Activated CD4-positive, alpha-beta memory T cell treated with anti-CD3 and anti-CD28 coated beads, Interleukin-2, amount 10 ng/mL, durations not matched to agents 7 days and 5 days (primary cell): ENCODE measurements around the gene MRPS35. TPM values are rescaled to one million over a fixed set of nuclear protein-coding genes. Genes with fewer than 3 reads are reported as not detected.
A peak's percentile ranks its signal among the peaks of the same experiment; 100 is the strongest.

Source experiments
- CTCF ChIA-PET: fragments of 350-600 bp; sonication (Branson Sonifier 250); formaldehyde crosslinking; loops from one replicate; lab custom pipeline; 2021; ENCODE audit warnings: antibody characterized with exemption, inconsistent platforms; lab: Charles Lee
- POLR2A ChIA-PET: fragments of 350-600 bp; sonication (Branson Sonifier 250); formaldehyde crosslinking; loops from one replicate; lab custom pipeline; 2021; ENCODE audit warnings: antibody characterized with exemption; lab: Charles Lee
- DNase-seq: peaks from one replicate; pipeline ENCODE4 v3.0.0-alpha.2; 2020
- H3K27ac Mint-ChIP-seq: one replicate; pipeline ENCODE4 v1.8.0; 2021; ENCODE audit warnings: mild to moderate bottlenecking, mixed read lengths
- H3K27me3 Mint-ChIP-seq: one replicate; pipeline ENCODE4 v1.8.0; 2021; ENCODE audit warnings: mixed read lengths
- H3K36me3 Mint-ChIP-seq: one replicate; pipeline ENCODE4 v1.8.0; 2021; ENCODE audit warnings: low read depth, mixed read lengths
- H3K4me1 Mint-ChIP-seq: one replicate; pipeline ENCODE4 v1.8.0; 2021; ENCODE audit warnings: mixed read lengths
- H3K4me3 Mint-ChIP-seq: one replicate; pipeline ENCODE4 v1.8.0; 2021; ENCODE audit warnings: mild to moderate bottlenecking, mixed read lengths
- H3K9me3 Mint-ChIP-seq: one replicate; pipeline ENCODE4 v1.8.0; 2021; ENCODE audit warnings: mixed read lengths
- total RNA-seq, 2 experiments: library from RNA; stranded (reverse); gene quantifications; one replicate each; pipeline ENCODE4 v1.2.3, GENCODE V29; 2021

Gene MRPS35
- total RNA-seq, result 10 to 100 TPM; 30.9 to 31.8 TPM

DNA sequence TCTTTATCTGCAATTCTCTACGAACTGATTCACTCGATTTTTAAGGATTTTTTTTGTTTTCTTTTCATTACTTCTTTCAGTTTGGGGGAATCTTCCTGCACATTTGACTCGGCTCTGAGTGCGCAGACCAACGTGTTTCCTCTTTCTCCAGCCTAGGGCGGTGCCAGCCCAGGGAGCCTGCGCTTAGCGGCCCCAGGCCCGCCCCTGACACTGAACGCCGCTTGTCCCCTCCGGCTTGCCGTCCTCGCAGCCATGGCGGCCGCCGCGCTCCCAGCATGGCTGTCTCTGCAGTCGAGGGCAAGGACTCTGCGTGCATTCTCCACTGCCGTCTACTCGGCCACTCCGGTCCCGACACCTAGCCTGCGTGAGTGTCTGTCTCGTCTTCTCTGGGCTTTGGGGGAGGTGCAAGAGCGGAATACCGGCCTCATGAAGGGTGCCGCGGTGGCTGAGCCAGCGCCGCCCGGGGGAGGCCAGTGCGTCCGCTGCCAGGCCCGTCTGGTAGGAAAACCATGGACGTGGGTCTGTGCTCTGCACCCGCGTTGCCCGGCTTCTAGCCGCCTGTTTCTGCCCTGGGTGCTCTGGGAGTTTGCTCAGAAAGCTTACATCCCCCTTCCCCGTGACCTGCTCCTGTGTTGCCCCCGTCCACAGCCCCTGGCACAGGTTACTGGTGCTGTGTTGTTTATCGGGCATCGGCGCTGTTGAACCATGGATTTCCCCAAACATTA, at the start of gene MRPS35:
Gene MRPS35 (plus strand): TSS at position 241 of the 725 bp plus-strand sequence. CDS start 12 bp downstream, at position 253.
- peak; percentile 92 for DNase-seq
- Mint-ChIP-seq H3K4me1 (peaks cover 20% of the 10 kb centered on the region), H3K27me3 (no peaks in the 10 kb centered on the region), H3K9me3 (no peaks in the 10 kb centered on the region), H3K36me3 (peaks cover 6% of the 10 kb centered on the region), H3K27ac (peak within 1 kb of the TSS; percentile 89), H3K4me3 (peak within 1 kb of the TSS; percentile 89)
- ChIA-PET POLR2A (no interaction called here), CTCF (interaction anchor here (1.0 to 1.3 kb wide), 2 partner anchors 58 to 111 kb away, joined by 3 read pairs; no protein-coding TSS in a partner anchor)

DNA sequence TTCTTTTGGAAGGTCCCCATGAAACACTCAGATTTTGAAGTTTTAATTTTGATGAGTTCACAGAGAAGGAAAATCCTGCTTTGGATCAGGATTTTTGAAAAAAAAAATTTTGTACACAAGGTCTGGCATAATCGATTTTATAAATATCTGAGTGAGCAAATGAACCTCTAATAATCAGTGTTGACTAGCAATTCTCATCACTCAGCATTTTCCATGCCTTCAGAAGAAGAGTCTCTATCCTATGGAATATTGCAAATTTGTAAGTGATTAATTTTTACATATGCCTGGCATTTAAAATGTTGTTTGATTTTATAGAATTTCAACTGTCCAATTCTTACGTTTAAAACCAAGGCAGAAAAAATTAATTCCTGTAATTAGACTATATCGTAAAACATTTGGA, 44.9 kb upstream of the MRPS35 start:
- Mint-ChIP-seq H3K27me3 (peaks cover 6% of the 10 kb centered on the region), H3K27ac (no peak overlapping the region), H3K9me3 (no peaks in the 10 kb centered on the region), H3K36me3 (no peaks in the 10 kb centered on the region), H3K4me1 (peaks cover 17% of the 10 kb centered on the region), H3K4me3 (no peak overlapping the region)
- DNase-seq, result no peak
- CTCF ChIA-PET, result no interaction called here
- POLR2A ChIA-PET, result no interaction called here

DNA sequence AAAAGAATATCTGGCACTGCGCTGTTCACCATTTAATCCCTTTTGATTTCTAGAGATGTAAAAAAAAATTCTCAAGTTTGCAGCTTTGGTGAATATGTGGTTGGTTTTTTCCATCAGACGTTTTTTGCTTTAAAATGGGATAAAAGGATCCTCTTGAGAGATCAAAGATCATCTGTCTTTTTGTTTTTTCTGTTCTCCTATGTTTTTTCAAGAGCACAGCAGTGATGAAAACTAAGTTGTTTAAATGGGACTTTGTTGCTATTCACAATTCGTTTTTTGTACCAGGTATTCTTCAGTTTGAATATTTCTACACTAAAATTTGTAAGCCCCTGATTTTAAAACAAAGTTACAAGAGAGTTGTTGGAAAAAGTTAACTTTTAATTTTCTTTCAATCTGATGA, 44.1 kb upstream of the MRPS35 start:
- ChIA-PET POLR2A (no interaction called here), CTCF (interaction anchor here (0.6 kb wide), 1 partner anchor 263 kb away, joined by 3 read pairs; no protein-coding TSS in a partner anchor)
- Mint-ChIP-seq H3K36me3 (no peaks in the 10 kb centered on the region), H3K9me3 (no peaks in the 10 kb centered on the region), H3K27me3 (peaks cover 6% of the 10 kb centered on the region), H3K27ac (no peak overlapping the region), H3K4me1 (peaks cover 13% of the 10 kb centered on the region), H3K4me3 (no peak overlapping the region)
- DNase-seq, result no peak

DNA sequence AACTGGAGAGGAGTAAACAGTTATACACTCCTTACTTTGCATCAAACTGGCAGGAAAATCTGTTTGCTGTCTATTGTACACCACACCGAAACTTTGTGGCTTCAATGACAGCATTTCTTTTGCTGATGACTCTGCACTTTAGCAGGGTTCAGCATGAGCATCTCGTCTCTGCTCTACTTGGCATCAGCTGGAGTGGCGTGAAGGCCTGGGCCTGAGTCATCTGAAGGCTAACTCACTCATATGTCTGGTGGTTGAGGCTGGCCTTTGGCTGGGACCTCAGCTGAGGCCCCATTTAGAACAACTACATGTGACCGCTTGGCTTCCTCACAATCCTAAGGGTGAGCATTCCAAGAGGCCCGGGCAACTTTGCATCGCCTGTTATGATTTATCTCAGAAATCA, 43.1 kb upstream of the MRPS35 start:
- no peak overlapping the region for H3K4me3 Mint-ChIP-seq
- peaks cover 6% of the 10 kb centered on the region for H3K27me3 Mint-ChIP-seq
- no peak overlapping the region for H3K27ac Mint-ChIP-seq
- H3K36me3 Mint-ChIP-seq, result no peaks in the 10 kb centered on the region
- H3K4me1 Mint-ChIP-seq, result peaks cover 11% of the 10 kb centered on the region
- DNase-seq, result peak; percentile 30
- H3K9me3 Mint-ChIP-seq, result no peaks in the 10 kb centered on the region
- ChIA-PET POLR2A (no interaction called here), CTCF (no interaction called here)

DNA sequence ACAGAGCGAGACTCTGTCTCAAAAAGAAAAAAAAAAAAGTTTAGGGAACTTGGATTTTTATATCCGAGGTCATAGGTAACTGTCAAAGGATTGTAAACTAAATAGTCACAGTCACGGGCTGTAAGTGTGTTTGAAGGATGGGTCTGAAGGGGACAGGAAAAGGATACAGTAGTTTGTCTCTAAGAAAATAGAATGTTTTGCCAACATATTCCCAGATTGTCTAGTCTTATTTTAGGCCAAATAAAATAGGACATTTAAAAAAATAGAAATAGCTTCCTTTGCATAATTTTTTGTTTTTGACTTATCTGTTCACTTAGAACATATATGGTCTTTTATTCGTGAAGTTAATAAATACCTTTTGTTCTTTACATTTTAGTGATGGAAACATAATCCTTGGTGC, 38.6 kb upstream of the MRPS35 start:
- Mint-ChIP-seq H3K27ac (no peak overlapping the region), H3K9me3 (no peaks in the 10 kb centered on the region), H3K4me3 (no peak overlapping the region), H3K27me3 (no peaks in the 10 kb centered on the region), H3K36me3 (no peaks in the 10 kb centered on the region), H3K4me1 (peaks cover 10% of the 10 kb centered on the region)
- CTCF ChIA-PET, result no interaction called here
- POLR2A ChIA-PET, result no interaction called here
- no peak for DNase-seq

DNA sequence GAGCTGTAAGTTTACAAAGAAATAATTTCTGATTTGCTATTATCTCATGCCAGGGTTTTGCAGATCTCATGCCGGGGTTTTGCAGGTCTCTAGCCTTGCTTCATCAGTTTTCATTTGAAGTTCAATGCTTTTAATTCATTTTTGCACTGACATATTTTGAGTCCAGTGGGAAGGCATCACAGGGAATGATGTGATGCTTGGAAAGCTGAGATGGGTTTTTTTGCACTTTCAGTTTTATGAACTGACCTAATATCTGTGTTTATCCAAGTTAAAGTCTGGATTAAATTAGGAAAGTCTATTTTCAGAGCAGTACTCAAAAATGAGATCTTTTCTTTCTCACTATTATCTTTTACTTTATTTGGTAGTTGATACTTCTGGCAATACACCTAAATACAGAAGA, 38.0 kb upstream of the MRPS35 start:
- H3K27me3 Mint-ChIP-seq, result no peaks in the 10 kb centered on the region
- H3K4me1 Mint-ChIP-seq, result peaks cover 4% of the 10 kb centered on the region
- POLR2A ChIA-PET, result no interaction called here
- H3K36me3 Mint-ChIP-seq, result no peaks in the 10 kb centered on the region
- no peak overlapping the region for H3K27ac Mint-ChIP-seq
- no peak overlapping the region for H3K4me3 Mint-ChIP-seq
- CTCF ChIA-PET, result no interaction called here
- no peaks in the 10 kb centered on the region for H3K9me3 Mint-ChIP-seq
- no peak for DNase-seq

DNA sequence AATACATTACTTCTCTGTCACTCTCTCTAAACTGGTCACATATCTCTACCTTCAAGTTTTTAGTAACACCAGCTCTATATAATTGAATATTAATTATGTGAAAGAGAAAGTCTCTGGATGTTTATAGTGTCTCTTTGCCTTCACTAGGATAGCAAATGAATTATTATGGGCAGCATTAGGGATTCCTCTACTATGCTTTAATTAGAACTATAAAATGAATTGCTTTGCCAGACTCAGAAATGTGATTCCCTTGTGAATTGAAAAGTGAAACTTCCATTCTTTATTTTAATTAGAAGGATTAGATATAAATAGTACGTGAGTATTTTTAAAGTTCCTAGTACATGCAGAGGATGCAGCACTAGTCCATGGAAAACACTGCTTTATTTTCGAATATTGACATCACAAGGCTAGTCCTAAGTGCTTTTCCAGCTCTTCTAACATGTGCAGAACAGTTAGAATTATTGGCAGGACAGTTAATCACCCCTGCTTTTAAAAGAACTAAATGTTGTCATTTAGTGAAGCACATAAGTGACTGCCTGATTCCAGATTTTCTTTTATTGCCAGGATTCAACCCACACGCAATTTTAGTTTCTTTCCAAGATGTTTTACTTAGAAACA, 37.4 kb upstream of the MRPS35 start:
- no peak overlapping the region for H3K4me3 Mint-ChIP-seq
- H3K36me3 Mint-ChIP-seq, result no peaks in the 10 kb centered on the region
- POLR2A ChIA-PET, result no interaction called here
- no peaks in the 10 kb centered on the region for H3K9me3 Mint-ChIP-seq
- no peak overlapping the region for H3K27ac Mint-ChIP-seq
- CTCF ChIA-PET, result no interaction called here
- no peaks in the 10 kb centered on the region for H3K27me3 Mint-ChIP-seq
- DNase-seq, result no peak
- H3K4me1 Mint-ChIP-seq, result no peaks in the 10 kb centered on the region

DNA sequence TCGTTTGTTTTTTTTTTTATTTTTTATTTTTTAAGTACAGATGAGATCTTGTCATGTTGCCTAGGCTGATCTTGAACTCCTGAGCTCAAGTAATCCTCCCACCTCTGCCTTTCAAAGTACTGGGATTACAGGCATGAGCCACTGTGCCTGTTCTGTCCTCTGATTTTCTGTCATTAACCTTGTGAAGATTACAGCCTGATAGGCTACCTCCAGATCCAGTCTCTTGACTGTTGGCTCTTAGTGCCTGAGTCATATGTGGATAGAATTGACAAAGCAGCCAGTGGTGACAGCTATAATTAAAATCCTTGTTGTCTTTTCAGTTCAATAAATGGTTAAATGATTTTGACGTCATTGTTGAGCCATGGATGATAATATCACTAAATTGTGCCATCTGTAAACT, 35.6 kb upstream of the MRPS35 start:
- no peaks in the 10 kb centered on the region for H3K4me1 Mint-ChIP-seq
- no peak for DNase-seq
- H3K27ac Mint-ChIP-seq, result no peak overlapping the region
- H3K36me3 Mint-ChIP-seq, result no peaks in the 10 kb centered on the region
- POLR2A ChIA-PET, result no interaction called here
- H3K27me3 Mint-ChIP-seq, result no peaks in the 10 kb centered on the region
- no peaks in the 10 kb centered on the region for H3K9me3 Mint-ChIP-seq
- H3K4me3 Mint-ChIP-seq, result no peak overlapping the region
- CTCF ChIA-PET, result no interaction called here

DNA sequence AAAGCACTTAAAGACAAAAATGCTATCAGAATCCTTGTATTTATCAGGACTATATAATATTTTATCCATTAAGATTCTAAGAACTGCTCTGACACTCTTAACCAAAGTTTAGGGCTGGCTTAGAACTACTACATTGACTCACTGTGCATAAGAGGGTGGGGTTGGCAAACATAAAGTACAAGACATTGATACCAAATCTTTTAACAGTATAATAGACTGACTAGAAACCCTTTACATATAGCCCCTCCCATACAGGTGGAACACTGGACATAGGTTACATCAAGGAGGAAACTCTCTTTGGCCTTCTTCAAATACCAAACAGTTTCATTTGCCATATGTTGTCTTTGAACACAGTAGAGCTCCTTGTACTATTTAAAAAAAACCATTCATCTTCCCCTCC, 30.0 kb upstream of the MRPS35 start:
- H3K27ac Mint-ChIP-seq, result no peak overlapping the region
- no peaks in the 10 kb centered on the region for H3K27me3 Mint-ChIP-seq
- H3K4me1 Mint-ChIP-seq, result no peaks in the 10 kb centered on the region
- CTCF ChIA-PET, result no interaction called here
- DNase-seq, result no peak
- POLR2A ChIA-PET, result no interaction called here
- H3K4me3 Mint-ChIP-seq, result no peak overlapping the region
- no peaks in the 10 kb centered on the region for H3K36me3 Mint-ChIP-seq
- no peaks in the 10 kb centered on the region for H3K9me3 Mint-ChIP-seq

DNA sequence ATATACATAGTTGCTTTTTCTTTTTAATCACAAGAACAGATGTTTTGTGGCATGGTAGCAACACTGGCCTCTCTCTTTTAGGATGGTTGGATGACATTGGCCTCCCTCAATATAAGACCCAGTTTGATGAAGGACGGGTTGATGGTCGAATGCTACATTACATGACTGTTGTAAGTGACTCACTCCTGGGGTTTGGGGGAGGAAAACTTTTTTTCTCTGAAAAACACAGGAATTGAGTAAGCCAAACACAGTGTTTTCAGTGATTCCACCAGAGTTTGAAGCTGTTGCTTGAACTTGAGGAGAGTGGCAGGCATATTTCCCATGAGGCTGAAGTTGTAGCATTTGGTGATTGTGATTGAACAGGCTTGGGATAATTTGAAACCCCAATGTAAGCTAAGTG, 28.1 kb upstream of the MRPS35 start:
- no peaks in the 10 kb centered on the region for H3K27me3 Mint-ChIP-seq
- ChIA-PET CTCF (no interaction called here), POLR2A (no interaction called here)
- H3K27ac Mint-ChIP-seq, result no peak overlapping the region
- no peak for DNase-seq
- H3K9me3 Mint-ChIP-seq, result no peaks in the 10 kb centered on the region
- no peak overlapping the region for H3K4me3 Mint-ChIP-seq
- no peaks in the 10 kb centered on the region for H3K4me1 Mint-ChIP-seq
- no peaks in the 10 kb centered on the region for H3K36me3 Mint-ChIP-seq

DNA sequence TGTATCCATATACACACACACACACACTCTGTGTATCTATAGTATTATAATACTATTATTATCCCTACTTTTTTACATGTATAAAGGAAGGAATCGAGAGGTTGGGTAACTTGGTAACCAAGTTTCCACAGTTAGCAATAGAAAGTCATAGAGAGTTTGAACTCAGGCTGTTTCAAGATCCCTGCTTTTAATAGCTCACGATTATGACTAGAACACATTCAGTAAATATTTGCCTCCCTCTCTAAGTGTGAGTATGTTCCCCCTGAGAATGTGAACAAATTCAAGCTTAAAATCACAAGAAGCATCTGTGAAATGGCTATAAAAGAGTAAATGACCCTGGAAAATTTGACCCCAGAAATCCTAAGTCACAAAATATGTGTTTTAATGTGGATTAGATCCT, 25.4 kb upstream of the MRPS35 start:
- DNase-seq, result no peak
- no peak overlapping the region for H3K4me3 Mint-ChIP-seq
- no peaks in the 10 kb centered on the region for H3K4me1 Mint-ChIP-seq
- no peak overlapping the region for H3K27ac Mint-ChIP-seq
- CTCF ChIA-PET, result no interaction called here
- POLR2A ChIA-PET, result no interaction called here
- no peaks in the 10 kb centered on the region for H3K9me3 Mint-ChIP-seq
- no peaks in the 10 kb centered on the region for H3K36me3 Mint-ChIP-seq
- H3K27me3 Mint-ChIP-seq, result no peaks in the 10 kb centered on the region

DNA sequence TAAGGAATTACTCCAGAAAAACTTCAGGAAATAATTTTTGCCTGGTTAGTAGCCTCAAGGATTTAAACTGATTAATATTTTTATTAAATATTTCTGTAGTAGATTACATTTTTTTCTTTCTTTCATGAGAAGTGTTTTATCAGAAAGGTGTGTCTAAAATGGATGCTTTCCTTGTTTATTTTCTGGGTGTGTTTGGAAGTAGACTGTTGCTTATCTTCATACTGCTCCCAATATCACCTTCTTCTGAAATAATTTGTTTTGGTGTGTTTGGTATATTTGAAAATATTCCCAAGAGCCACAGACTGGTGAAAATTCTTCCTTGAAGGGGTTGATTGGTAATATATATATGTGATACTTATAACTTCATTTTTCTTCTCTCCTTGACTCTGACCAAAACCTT, 24.5 kb upstream of the MRPS35 start:
- Mint-ChIP-seq H3K27me3 (no peaks in the 10 kb centered on the region), H3K4me3 (no peak overlapping the region), H3K36me3 (no peaks in the 10 kb centered on the region), H3K27ac (no peak overlapping the region), H3K4me1 (no peaks in the 10 kb centered on the region), H3K9me3 (no peaks in the 10 kb centered on the region)
- CTCF ChIA-PET, result no interaction called here
- POLR2A ChIA-PET, result no interaction called here
- no peak for DNase-seq

DNA sequence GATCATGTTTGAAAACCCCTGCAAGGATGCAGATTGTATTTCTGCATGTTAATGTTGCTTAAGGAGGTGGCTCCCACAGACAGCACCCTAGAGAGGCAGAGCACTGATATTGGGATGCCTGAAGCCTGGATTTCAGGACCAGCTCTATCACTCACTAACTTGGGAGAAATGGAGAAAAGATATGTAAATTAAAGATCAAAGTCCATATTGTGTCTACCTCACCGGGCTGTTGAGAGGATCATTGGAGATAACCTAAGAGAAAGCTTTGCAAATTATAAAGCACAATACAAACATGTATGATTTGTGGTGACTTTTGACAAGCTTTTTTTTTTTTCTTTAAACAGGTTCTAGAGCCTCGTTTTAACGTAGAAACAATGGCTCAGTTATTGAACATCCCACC, 22.0 kb upstream of the MRPS35 start:
- Mint-ChIP-seq H3K4me3 (no peak overlapping the region), H3K27ac (no peak overlapping the region), H3K27me3 (no peaks in the 10 kb centered on the region), H3K4me1 (no peaks in the 10 kb centered on the region), H3K36me3 (no peaks in the 10 kb centered on the region), H3K9me3 (no peaks in the 10 kb centered on the region)
- ChIA-PET POLR2A (no interaction called here), CTCF (interaction anchor here (0.8 to 1.1 kb wide), 2 partner anchors 13 to 67 kb away, joined by 4 read pairs; no protein-coding TSS in a partner anchor)
- DNase-seq, result no peak
